ENCODE measurements around the gene AFG1L. TPM values are rescaled to one million over a fixed set of nuclear protein-coding genes. Genes with fewer than 3 reads are reported as not detected.

The AFG1L gene
- total and polyA plus RNA-seq, 4 donors = 2.7 to 2.8 (median 2.7) TPM

DNA sequence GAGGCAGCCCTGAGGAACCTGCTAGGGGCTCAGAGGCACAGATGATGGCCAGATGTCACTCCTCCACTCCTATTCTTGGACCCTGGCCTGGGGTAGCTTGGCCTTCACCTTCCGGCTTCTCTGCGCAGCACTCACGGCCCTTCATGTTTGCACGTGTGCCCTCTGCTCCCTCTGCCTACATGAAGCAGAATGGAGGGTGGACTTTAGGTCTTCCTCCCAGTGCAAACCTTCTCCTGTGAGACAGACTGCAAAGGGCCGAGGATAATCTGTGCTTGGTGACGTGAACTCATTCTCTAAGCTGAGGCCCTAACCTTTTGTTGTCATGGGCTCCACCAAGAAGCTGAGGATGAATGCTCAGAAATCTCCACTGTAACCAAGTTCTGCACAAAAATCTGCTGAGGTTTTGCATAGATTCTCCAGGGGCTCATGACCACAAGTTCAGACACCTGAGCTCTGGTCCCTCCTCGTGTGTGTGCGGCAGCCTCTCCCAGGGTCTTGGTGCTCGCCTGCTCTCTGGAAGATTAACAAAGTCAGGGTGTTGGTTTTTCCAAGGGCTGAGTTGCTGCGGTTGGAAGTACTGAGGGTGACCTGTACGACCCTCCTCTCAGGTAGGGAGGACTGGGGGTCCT is 240.4 kb downstream of the AFG1L start:
- no peak for DNase-seq (ENCODE audit: low spot score)
- Histone ChIP-seq H3K9ac (ENCODE audit: low read depth in 1 of 2, low read length in 2 of 2) (no peak overlapping the region), H3K4me3 (ENCODE audit: low read depth in 1 of 3, low read length in 3 of 3) (no peak overlapping the region), H3K9me3 (ENCODE audit: control insufficient read depth in 4 of 4, low read length in 3 of 4) (no peaks in the 10 kb centered on the region), H3K27ac (ENCODE audit: low read depth in 1 of 2, low read length in 2 of 2) (no peak overlapping the region), H3K27me3 (ENCODE audit: control insufficient read depth in 4 of 4, insufficient read depth in 4 of 4, low read length in 3 of 4) (no peaks in the 10 kb centered on the region), H3K36me3 (ENCODE audit: control insufficient read depth in 4 of 4, insufficient read depth in 3 of 4, low read depth in 1 of 4, low read length in 3 of 4) (no peaks in the 10 kb centered on the region), H3K4me1 (ENCODE audit: control insufficient read depth in 4 of 4, insufficient read depth in 4 of 4, low read length in 3 of 4) (peaks cover 3 to 15% (median 10%) of the 10 kb centered on the region in 4 donors)
- TF ChIP-seq JUND (IDR thresholded peaks at IDR 0.05) (no peak), ZBTB33 (IDR thresholded peaks at IDR 0.05) (no peak), RXRA (IDR thresholded peaks at IDR 0.05) (no peak), FOXA1 (IDR thresholded peaks at IDR 0.05) (no peak), YY1 (IDR thresholded peaks at IDR 0.05) (no peak), EGR1 (IDR thresholded peaks at IDR 0.05; ENCODE audit: low read depth in 2 of 2) (no peak), SP1 (IDR thresholded peaks at IDR 0.05) (no peak), MAX (IDR thresholded peaks at IDR 0.05) (no peak), GABPA (IDR thresholded peaks at IDR 0.05 in 1 of 2, conservative IDR thresholded peaks at IDR 0.05 in 1 of 2) (no peak), RAD21 (IDR thresholded peaks at IDR 0.05) (no peak), HNF4A (conservative IDR thresholded peaks at IDR 0.05) (no peak), NR2F2 (IDR thresholded peaks at IDR 0.05) (no peak), FOXA2 (IDR thresholded peaks at IDR 0.05) (no peak), HNF4G (IDR thresholded peaks at IDR 0.05) (no peak), TAF1 (conservative IDR thresholded peaks at IDR 0.05) (no peak)
- TF ChIP-seq, protein P1, sequence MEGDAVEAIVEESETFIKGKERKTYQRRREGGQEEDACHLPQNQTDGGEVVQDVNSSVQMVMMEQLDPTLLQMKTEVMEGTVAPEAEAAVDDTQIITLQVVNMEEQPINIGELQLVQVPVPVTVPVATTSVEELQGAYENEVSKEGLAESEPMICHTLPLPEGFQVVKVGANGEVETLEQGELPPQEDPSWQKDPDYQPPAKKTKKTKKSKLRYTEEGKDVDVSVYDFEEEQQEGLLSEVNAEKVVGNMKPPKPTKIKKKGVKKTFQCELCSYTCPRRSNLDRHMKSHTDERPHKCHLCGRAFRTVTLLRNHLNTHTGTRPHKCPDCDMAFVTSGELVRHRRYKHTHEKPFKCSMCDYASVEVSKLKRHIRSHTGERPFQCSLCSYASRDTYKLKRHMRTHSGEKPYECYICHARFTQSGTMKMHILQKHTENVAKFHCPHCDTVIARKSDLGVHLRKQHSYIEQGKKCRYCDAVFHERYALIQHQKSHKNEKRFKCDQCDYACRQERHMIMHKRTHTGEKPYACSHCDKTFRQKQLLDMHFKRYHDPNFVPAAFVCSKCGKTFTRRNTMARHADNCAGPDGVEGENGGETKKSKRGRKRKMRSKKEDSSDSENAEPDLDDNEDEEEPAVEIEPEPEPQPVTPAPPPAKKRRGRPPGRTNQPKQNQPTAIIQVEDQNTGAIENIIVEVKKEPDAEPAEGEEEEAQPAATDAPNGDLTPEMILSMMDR (IDR thresholded peaks at IDR 0.05; ENCODE audit: low read depth, low read length, missing input control) = no peak
- TF ChIP-seq, protein P2, sequence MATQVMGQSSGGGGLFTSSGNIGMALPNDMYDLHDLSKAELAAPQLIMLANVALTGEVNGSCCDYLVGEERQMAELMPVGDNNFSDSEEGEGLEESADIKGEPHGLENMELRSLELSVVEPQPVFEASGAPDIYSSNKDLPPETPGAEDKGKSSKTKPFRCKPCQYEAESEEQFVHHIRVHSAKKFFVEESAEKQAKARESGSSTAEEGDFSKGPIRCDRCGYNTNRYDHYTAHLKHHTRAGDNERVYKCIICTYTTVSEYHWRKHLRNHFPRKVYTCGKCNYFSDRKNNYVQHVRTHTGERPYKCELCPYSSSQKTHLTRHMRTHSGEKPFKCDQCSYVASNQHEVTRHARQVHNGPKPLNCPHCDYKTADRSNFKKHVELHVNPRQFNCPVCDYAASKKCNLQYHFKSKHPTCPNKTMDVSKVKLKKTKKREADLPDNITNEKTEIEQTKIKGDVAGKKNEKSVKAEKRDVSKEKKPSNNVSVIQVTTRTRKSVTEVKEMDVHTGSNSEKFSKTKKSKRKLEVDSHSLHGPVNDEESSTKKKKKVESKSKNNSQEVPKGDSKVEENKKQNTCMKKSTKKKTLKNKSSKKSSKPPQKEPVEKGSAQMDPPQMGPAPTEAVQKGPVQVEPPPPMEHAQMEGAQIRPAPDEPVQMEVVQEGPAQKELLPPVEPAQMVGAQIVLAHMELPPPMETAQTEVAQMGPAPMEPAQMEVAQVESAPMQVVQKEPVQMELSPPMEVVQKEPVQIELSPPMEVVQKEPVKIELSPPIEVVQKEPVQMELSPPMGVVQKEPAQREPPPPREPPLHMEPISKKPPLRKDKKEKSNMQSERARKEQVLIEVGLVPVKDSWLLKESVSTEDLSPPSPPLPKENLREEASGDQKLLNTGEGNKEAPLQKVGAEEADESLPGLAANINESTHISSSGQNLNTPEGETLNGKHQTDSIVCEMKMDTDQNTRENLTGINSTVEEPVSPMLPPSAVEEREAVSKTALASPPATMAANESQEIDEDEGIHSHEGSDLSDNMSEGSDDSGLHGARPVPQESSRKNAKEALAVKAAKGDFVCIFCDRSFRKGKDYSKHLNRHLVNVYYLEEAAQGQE (IDR thresholded peaks at IDR 0.05) = no peak
- TF ChIP-seq, protein P3, sequence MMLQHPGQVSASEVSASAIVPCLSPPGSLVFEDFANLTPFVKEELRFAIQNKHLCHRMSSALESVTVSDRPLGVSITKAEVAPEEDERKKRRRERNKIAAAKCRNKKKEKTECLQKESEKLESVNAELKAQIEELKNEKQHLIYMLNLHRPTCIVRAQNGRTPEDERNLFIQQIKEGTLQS (IDR thresholded peaks at IDR 0.05) = no peak
- WGBS = 92% methylated on average over 11 of the region's 11 CpGs

Data from liver (tissue), 9 donors.